ENCODE data around the gene IRAK1. TPM values are rescaled to one million over a fixed set of nuclear protein-coding genes. Genes with fewer than 3 reads are reported as not detected.

The IRAK1 gene
- total and polyA plus RNA-seq, 9 of the 15 experiments (the other 6 are each of a cell fraction or from before 2014, with no cell fraction given): 11.6 to 261 (median 91.6) TPM

- 94% methylated on average over 3 of the region's 29 CpGs for WGBS (ENCODE audit: insufficient coverage, low coverage, missing lambda C conversion rate)
- no peaks in the 10 kb centered on the region for H3K9me3 ChIP-seq (replicated peaks; ENCODE audit: control insufficient read depth, insufficient read depth, low read depth, low read length)
- H3K9me1 ChIP-seq (ENCODE audit: control insufficient read depth, insufficient read depth, low read length): no peaks in the 10 kb centered on the region
- H3K27ac ChIP-seq (ENCODE audit: extremely low read depth, low read depth, low read length): no peak overlapping the region
- BruUV-seq (replicated peaks): TSS peak; percentile 34
- no peak overlapping the region for H3K9ac ChIP-seq (ENCODE audit: insufficient read depth in 1 of 2, low read depth in 2 of 2, low read length in 2 of 2)
- no peaks in the 10 kb centered on the region for H4K20me1 ChIP-seq (replicated peaks; ENCODE audit: control insufficient read depth, insufficient read depth, low read length)
- CTCF ChIA-PET (ENCODE audit: low intra/inter-chr PET ratio): no interaction called here
- peaks cover 89% of the 10 kb centered on the region; the same call in 2 of the 3 replicates for H3K36me3 ChIP-seq (ENCODE audit: control insufficient read depth, insufficient read depth, low read length)
- no peaks in the 10 kb centered on the region; a peak in 1 of 5 replicates for H3K4me1 ChIP-seq (replicated peaks in 1 of 2; ENCODE audit: control insufficient read depth in 2 of 2, insufficient read depth in 2 of 2, low read length in 2 of 2)
- H3K27me3 ChIP-seq (ENCODE audit: control insufficient read depth in 2 of 2, insufficient read depth in 2 of 2, low read length in 2 of 2): no peaks in the 10 kb centered on the region
- FAIRE-seq (no peak), DNase-seq (ENCODE audit: extremely low read depth in 1 of 4, low spot score in 3 of 4) (no peak), ATAC-seq (no peak)
- H3K4me2 ChIP-seq (ENCODE audit: insufficient read depth, low read length): no peak overlapping the region
- no peak overlapping the region for H3K4me3 ChIP-seq
- intact Hi-C loops (cut with micrococcal nuclease): no loop called here
- POLR2A ChIA-PET: no interaction called here
- H3K79me2 ChIP-seq (ENCODE audit: control insufficient read depth, insufficient read depth, low read length): peaks cover 18% of the 10 kb centered on the region; the same call in 2 of the 3 replicates
- in situ Hi-C loops (cut with MboI): no loop called here
- H2AFZ ChIP-seq (ENCODE audit: low read depth, low read length): no peak overlapping the region
- TF ChIP-seq CTCFL (IDR thresholded peaks at IDR 0.05; ENCODE audit: borderline replicate concordance, insufficient read depth, low read depth, low read length, poor library complexity, severe bottlenecking) (no peak), SP2 (IDR thresholded peaks at IDR 0.05; ENCODE audit: extremely low read depth, low read depth, low read length, poor library complexity, severe bottlenecking) (no peak), CUX1 (CRISPR knock-in tag; IDR thresholded peaks at IDR 0.05) (no peak), NR2C1 (IDR thresholded peaks at IDR 0.05) (no peak), NR2C1 (tag; IDR thresholded peaks at IDR 0.05) (no peak), FOXM1 (IDR thresholded peaks at IDR 0.05; ENCODE audit: low read depth) (no peak), FOXM1 (CRISPR knock-in tag; IDR thresholded peaks at IDR 0.05; ENCODE audit: low read depth) (no peak), HEY1 (CRISPR knock-in tag; IDR thresholded peaks at IDR 0.05; ENCODE audit: borderline replicate concordance) (no peak), HOXB6 (CRISPR knock-in tag; IDR thresholded peaks at IDR 0.05; ENCODE audit: borderline replicate concordance) (no peak), ZNF274 (IDR thresholded peaks at IDR 0.05; ENCODE audit: borderline replicate concordance, low read depth, low read length) (no peak)
- TF ChIP-seq, protein P1, sequence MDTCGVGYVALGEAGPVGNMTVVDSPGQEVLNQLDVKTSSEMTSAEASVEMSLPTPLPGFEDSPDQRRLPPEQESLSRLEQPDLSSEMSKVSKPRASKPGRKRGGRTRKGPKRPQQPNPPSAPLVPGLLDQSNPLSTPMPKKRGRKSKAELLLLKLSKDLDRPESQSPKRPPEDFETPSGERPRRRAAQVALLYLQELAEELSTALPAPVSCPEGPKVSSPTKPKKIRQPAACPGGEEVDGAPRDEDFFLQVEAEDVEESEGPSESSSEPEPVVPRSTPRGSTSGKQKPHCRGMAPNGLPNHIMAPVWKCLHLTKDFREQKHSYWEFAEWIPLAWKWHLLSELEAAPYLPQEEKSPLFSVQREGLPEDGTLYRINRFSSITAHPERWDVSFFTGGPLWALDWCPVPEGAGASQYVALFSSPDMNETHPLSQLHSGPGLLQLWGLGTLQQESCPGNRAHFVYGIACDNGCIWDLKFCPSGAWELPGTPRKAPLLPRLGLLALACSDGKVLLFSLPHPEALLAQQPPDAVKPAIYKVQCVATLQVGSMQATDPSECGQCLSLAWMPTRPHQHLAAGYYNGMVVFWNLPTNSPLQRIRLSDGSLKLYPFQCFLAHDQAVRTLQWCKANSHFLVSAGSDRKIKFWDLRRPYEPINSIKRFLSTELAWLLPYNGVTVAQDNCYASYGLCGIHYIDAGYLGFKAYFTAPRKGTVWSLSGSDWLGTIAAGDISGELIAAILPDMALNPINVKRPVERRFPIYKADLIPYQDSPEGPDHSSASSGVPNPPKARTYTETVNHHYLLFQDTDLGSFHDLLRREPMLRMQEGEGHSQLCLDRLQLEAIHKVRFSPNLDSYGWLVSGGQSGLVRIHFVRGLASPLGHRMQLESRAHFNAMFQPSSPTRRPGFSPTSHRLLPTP (IDR thresholded peaks at IDR 0.05; ENCODE audit: borderline replicate concordance, extremely low read depth, insufficient read length): no peak
Measured at GRCh38 chrX:154030715-154031305, 11.1 kb upstream of the IRAK1 start.
